ENCODE measurements around the gene ZDHHC11B.
"Not testable (repeated sequence)": the region's sequence is repeated elsewhere in the genome, so short reads cannot be mapped to it uniquely, and the experiment has no call there.

ZDHHC11B gene

DNA sequence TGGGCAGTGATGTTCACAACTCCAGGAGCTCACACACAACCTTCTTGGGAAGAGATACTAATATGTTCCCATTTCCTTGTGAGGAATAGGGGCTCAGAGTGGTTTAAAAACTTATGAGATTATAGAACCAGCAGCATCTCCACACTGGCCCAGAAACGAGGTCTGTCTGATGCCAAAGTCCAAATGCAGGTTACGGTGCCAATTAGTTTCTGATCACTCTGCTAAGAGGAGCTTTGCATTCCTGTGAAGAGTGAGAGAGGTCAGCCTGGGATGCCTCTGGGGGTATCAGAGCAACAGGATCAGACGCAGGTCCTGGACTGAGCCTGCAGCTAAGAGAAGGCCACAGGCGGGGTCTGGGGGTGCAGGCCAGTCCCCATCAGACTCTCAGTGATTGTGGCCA lies 61.2 kb downstream of the ZDHHC11B start:
- not testable (repeated sequence) for H3K27me3 ChIP-seq (ENCODE audit: insufficient read depth, low read depth); H3K79me2 ChIP-seq (ENCODE audit: insufficient read depth, low read depth); H3K4me3 ChIP-seq (IDR thresholded peaks at IDR 0.05; ENCODE audit: insufficient read depth, low read depth, low read length); H4K20me1 ChIP-seq (ENCODE audit: insufficient read depth); H3K4me1 ChIP-seq (ENCODE audit: low read depth, poor library complexity, severe bottlenecking); H2AFZ ChIP-seq (ENCODE audit: low read depth); H3K36me3 ChIP-seq (ENCODE audit: insufficient read depth); H3K9ac ChIP-seq; H3K27ac ChIP-seq; H3K4me2 ChIP-seq

DNA sequence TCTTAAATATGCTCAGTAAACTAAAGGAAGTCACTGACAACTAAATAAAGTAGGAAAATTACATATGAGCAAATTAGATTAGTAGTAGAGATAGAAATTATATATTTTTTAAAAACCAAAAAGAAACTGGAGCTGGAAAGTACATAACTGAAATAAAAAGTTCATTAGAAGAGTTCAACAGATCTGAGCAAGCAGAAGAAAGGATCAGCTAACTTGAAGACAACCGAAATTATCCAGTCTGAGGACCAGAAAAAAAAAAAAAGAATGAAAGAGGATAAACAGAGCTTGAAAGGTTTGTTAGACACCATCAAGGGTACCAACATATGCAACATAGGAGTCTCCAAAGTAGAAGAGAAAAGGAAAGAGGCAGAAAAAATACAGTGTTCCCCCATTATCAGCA lies 65.2 kb downstream of the ZDHHC11B start:
- not testable (repeated sequence) for H2AFZ ChIP-seq (ENCODE audit: low read depth); H3K79me2 ChIP-seq (ENCODE audit: insufficient read depth, low read depth); H3K4me2 ChIP-seq; H3K4me3 ChIP-seq (IDR thresholded peaks at IDR 0.05; ENCODE audit: insufficient read depth, low read depth, low read length); H3K36me3 ChIP-seq (ENCODE audit: insufficient read depth); H3K9ac ChIP-seq; H3K27ac ChIP-seq; H4K20me1 ChIP-seq (ENCODE audit: insufficient read depth); H3K27me3 ChIP-seq (ENCODE audit: insufficient read depth, low read depth)
- peaks cover 12% of the 10 kb centered on the region for H3K4me1 ChIP-seq (ENCODE audit: low read depth, poor library complexity, severe bottlenecking)

DNA sequence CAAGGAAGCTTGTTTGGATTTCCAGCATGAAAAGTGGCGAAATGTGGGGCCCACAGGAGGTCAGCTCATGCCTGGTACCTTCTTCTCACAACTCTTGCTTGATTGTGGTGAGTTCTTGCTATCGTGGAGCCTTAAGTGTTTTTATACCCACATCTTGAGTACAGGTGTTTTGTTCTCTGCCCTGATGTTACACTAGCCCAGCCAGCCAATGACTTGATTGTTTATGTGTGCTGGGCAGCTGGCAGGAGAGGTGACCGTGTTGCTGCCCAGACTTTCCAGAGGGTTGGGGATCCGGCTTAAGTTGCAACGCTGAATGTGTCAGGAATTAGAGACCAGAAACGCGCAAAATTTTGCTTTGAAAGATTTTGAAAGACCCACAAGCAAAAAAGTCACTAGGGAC lies 67.4 kb downstream of the ZDHHC11B start:
- Histone ChIP-seq H3K27me3 (ENCODE audit: insufficient read depth, low read depth) (no peaks in the 10 kb centered on the region), H3K4me1 (ENCODE audit: low read depth, poor library complexity, severe bottlenecking) (peaks cover 26% of the 10 kb centered on the region), H3K4me2 (no peak overlapping the region), H3K79me2 (ENCODE audit: insufficient read depth, low read depth) (no peaks in the 10 kb centered on the region), H2AFZ (ENCODE audit: low read depth) (no peak overlapping the region), H3K9ac (no peak overlapping the region), H4K20me1 (ENCODE audit: insufficient read depth) (no peaks in the 10 kb centered on the region), H3K36me3 (ENCODE audit: insufficient read depth) (no peaks in the 10 kb centered on the region), H3K27ac (no peak overlapping the region), H3K4me3 (IDR thresholded peaks at IDR 0.05; ENCODE audit: insufficient read depth, low read depth, low read length) (no peak overlapping the region)
- TF ChIP-seq, protein P1, sequence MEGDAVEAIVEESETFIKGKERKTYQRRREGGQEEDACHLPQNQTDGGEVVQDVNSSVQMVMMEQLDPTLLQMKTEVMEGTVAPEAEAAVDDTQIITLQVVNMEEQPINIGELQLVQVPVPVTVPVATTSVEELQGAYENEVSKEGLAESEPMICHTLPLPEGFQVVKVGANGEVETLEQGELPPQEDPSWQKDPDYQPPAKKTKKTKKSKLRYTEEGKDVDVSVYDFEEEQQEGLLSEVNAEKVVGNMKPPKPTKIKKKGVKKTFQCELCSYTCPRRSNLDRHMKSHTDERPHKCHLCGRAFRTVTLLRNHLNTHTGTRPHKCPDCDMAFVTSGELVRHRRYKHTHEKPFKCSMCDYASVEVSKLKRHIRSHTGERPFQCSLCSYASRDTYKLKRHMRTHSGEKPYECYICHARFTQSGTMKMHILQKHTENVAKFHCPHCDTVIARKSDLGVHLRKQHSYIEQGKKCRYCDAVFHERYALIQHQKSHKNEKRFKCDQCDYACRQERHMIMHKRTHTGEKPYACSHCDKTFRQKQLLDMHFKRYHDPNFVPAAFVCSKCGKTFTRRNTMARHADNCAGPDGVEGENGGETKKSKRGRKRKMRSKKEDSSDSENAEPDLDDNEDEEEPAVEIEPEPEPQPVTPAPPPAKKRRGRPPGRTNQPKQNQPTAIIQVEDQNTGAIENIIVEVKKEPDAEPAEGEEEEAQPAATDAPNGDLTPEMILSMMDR (conservative IDR thresholded peaks at IDR 0.05; ENCODE audit: low read depth, low read length) = no peak

GRCh38 chr5:716740-717139 lies 67.8 kb downstream of the ZDHHC11B start:
- H3K4me1 ChIP-seq (ENCODE audit: low read depth, poor library complexity, severe bottlenecking) = peaks cover 26% of the 10 kb centered on the region
- H2AFZ ChIP-seq (ENCODE audit: low read depth); H3K27me3 ChIP-seq (ENCODE audit: insufficient read depth, low read depth); H3K4me3 ChIP-seq (IDR thresholded peaks at IDR 0.05; ENCODE audit: insufficient read depth, low read depth, low read length); H3K9ac ChIP-seq; H3K4me2 ChIP-seq; H3K36me3 ChIP-seq (ENCODE audit: insufficient read depth); H4K20me1 ChIP-seq (ENCODE audit: insufficient read depth); H3K27ac ChIP-seq; H3K79me2 ChIP-seq (ENCODE audit: insufficient read depth, low read depth): not testable (repeated sequence)

DNA sequence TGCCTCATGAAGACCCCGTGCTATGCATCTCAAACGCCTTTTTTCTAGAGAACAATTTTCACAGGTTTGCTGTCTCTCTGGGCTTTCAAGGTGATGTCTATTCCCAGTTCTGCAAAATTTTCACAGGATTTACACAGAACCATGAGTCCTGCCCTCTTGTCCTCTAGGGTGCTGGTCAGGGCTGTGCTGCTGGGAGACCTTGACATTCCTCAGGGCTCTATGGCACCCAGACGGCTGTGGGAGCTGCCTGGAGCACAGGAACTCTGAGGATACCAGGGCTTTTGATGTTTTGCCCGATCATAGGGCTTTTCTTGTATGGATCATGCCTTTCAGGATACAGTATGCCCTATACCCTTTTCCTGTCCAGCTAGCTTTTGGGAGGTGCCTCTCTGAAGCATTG lies 68.9 kb downstream of the ZDHHC11B start:
- H3K27ac ChIP-seq; H3K79me2 ChIP-seq (ENCODE audit: insufficient read depth, low read depth); H3K4me2 ChIP-seq; H3K27me3 ChIP-seq (ENCODE audit: insufficient read depth, low read depth); H3K9ac ChIP-seq; H3K4me3 ChIP-seq (IDR thresholded peaks at IDR 0.05; ENCODE audit: insufficient read depth, low read depth, low read length); H4K20me1 ChIP-seq (ENCODE audit: insufficient read depth); H2AFZ ChIP-seq (ENCODE audit: low read depth); H3K36me3 ChIP-seq (ENCODE audit: insufficient read depth): not testable (repeated sequence)
- peaks cover 26% of the 10 kb centered on the region for H3K4me1 ChIP-seq (ENCODE audit: low read depth, poor library complexity, severe bottlenecking)

DNA sequence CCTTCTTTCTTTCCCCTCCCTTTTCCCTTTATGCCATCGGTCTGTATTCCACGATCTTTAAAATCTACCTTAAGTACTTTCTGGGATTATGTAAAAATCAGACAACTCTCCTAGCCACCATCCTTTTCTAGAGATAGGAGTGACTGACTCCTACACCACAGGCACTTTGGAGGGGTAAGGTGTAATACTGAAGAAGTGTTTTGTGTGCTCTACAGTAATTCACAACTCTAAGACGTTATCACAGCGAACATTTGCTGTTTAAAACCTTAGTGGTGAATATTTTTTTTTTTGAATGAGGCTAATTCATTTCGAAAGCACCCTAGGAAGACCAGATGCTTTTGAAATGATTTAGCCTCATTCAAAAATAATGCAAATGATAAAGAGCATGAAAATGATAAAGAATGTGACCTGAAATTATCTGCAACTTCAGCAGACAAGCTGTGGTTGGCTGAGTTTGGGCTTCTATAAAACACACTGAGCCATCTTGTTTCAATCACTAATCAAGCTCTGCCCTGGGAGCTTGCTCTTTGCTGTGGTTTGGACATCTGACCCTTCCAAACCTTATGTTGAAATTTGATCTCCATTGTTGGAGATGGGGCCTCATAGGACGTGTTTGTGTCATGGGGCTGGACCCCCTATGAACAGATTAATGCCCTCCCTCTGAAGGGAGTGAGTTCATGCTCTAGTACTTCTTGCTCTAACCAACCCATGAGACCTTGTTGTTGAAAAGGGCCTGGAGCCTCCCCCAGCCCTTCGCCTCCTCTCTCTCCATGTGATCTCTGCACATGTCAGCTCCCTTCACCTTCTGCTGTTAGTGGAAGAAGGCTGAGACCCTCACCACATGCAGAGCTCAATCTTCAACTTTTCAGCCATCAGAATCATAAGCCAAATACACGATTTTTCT lies 70.1 kb downstream of the ZDHHC11B start:
- not testable (repeated sequence) for H2AFZ ChIP-seq (ENCODE audit: low read depth); H3K79me2 ChIP-seq (ENCODE audit: insufficient read depth, low read depth); H3K27me3 ChIP-seq (ENCODE audit: insufficient read depth, low read depth); H3K9ac ChIP-seq; H3K36me3 ChIP-seq (ENCODE audit: insufficient read depth); H3K4me3 ChIP-seq (IDR thresholded peaks at IDR 0.05; ENCODE audit: insufficient read depth, low read depth, low read length); H4K20me1 ChIP-seq (ENCODE audit: insufficient read depth)
- Histone ChIP-seq H3K4me2 (peak overlapping the region; percentile 52; the same call in 1 of the 2 replicates), H3K4me1 (ENCODE audit: low read depth, poor library complexity, severe bottlenecking) (peaks cover 26% of the 10 kb centered on the region), H3K27ac (peak overlapping the region; percentile 38; the same call in 1 of the 2 replicates)

DNA sequence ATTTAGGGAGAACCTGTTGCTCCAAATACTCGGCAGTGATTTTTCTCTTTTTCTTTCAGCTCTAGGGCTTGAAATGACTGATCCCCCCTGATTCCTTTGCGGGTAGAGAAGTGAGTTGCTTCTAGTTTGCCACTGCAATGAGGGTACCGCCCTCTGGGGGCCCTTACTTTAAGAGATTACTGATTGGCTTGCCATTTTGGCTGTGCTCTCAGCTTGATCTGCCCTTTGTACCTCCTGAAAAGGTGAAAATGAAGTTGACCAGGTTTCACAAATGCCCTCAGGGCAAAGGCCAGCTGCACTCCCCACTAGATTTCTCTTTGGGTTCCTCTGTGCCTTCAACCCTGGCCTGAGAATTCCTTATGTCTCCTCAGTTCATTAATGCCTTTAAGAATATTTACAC lies 70.8 kb downstream of the ZDHHC11B start:
- H3K4me3 ChIP-seq (IDR thresholded peaks at IDR 0.05; ENCODE audit: insufficient read depth, low read depth, low read length); H3K9ac ChIP-seq; H3K27me3 ChIP-seq (ENCODE audit: insufficient read depth, low read depth); H3K79me2 ChIP-seq (ENCODE audit: insufficient read depth, low read depth); H3K36me3 ChIP-seq (ENCODE audit: insufficient read depth); H4K20me1 ChIP-seq (ENCODE audit: insufficient read depth); H2AFZ ChIP-seq (ENCODE audit: low read depth): not testable (repeated sequence)
- H3K4me2 ChIP-seq = peak overlapping the region; percentile 52
- H3K4me1 ChIP-seq (ENCODE audit: low read depth, poor library complexity, severe bottlenecking) = peaks cover 26% of the 10 kb centered on the region
- peak overlapping the region; percentile 37; the same call in 1 of the 2 replicates for H3K27ac ChIP-seq

- not testable (repeated sequence) for H3K4me3 ChIP-seq (IDR thresholded peaks at IDR 0.05; ENCODE audit: insufficient read depth, low read depth, low read length); H2AFZ ChIP-seq (ENCODE audit: low read depth)
Measured at GRCh38 chr5:708848-709517, 75.5 kb downstream of the ZDHHC11B start.

DNA sequence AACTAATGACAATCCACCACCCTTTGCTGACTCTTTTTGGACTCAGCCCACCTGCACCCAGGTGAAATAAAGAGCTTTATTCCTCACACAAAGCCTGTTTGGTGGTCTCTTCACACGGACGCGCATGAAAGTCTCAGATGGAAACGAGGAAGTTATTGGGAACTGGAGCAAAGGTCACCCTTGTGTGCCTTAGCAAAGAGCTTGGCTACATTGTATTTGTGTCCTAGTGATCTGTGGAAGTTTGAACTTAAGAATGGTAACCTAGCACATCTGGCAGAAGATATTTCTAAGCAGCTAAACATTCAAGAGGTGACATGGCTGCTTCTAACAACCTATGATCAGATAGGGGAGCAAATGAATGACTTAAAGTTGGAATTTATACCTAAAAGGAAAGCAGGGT lies 76.2 kb downstream of the ZDHHC11B start:
- not testable (repeated sequence) for H3K27ac ChIP-seq; H3K27me3 ChIP-seq (ENCODE audit: insufficient read depth, low read depth); H3K9ac ChIP-seq; H3K79me2 ChIP-seq (ENCODE audit: insufficient read depth, low read depth); H3K36me3 ChIP-seq (ENCODE audit: insufficient read depth); H2AFZ ChIP-seq (ENCODE audit: low read depth); H3K4me3 ChIP-seq (IDR thresholded peaks at IDR 0.05; ENCODE audit: insufficient read depth, low read depth, low read length); H4K20me1 ChIP-seq (ENCODE audit: insufficient read depth); H3K4me2 ChIP-seq; H3K4me1 ChIP-seq (ENCODE audit: low read depth, poor library complexity, severe bottlenecking)

More at GRCh38 chr5:708848-709517, 75.5 kb downstream of the ZDHHC11B start:
- not testable (repeated sequence) for H4K20me1 ChIP-seq (ENCODE audit: insufficient read depth); H3K79me2 ChIP-seq (ENCODE audit: insufficient read depth, low read depth); H3K36me3 ChIP-seq (ENCODE audit: insufficient read depth); H3K27ac ChIP-seq; H3K9ac ChIP-seq; H3K4me2 ChIP-seq; H3K27me3 ChIP-seq (ENCODE audit: insufficient read depth, low read depth)
- H3K4me1 ChIP-seq (ENCODE audit: low read depth, poor library complexity, severe bottlenecking) = peaks cover 11% of the 10 kb centered on the region

Data from KMS-11 (cell line).